Liver (tissue), 3 donors: Measurements from ENCODE around the gene KLF16.

Experiments used
- ATF3 ChIP-seq: IDR thresholded peaks from 2 replicates; pipeline ENCODE4 v1.6.1; 2016; ENCODE audit warnings: antibody characterized with exemption
- CTCF ChIP-seq: fragments of 150-350 bp; IDR thresholded peaks from 2 replicates; pipeline ENCODE4 v1.5.1; 2017; ENCODE audit warnings: improper control_type of control experiment, low read depth, low read length; ENCODE audit not compliant: missing input control
- EGR1 ChIP-seq, 2 donors: IDR thresholded peaks; 2 replicates each; pipeline ENCODE4 v1.6.1; 2016 to 2018; ENCODE audit warnings: antibody characterized with exemption in 2 of 2, low read depth in 2 of 2
- JUND ChIP-seq, 2 donors: IDR thresholded peaks; 2 replicates each; pipeline ENCODE4 v1.6.1; 2016; ENCODE audit warnings: antibody characterized with exemption in 2 of 2
- MAX ChIP-seq: IDR thresholded peaks from 2 replicates; pipeline ENCODE4 v1.6.1; 2016; ENCODE audit warnings: antibody characterized with exemption
- REST ChIP-seq: IDR thresholded peaks from 2 replicates; pipeline ENCODE4 v1.6.1; 2016; ENCODE audit warnings: antibody characterized with exemption, mild to moderate bottlenecking
- RXRA ChIP-seq, 2 donors: IDR thresholded peaks; 2 replicates each; pipeline ENCODE4 v1.6.1; 2017 to 2018; ENCODE audit warnings: antibody characterized with exemption in 2 of 2, mild to moderate bottlenecking in 1 of 2
- TAF1 ChIP-seq: conservative IDR thresholded peaks from 2 replicates; pipeline ENCODE4 v1.6.1; 2016; ENCODE audit warnings: antibody characterized with exemption, mild to moderate bottlenecking
- donor health status: healthy.
- donor health status: healthy.

GRCh38 chr19:1830568-1830967 lies 32.8 kb downstream of the KLF16 start:
- TF ChIP-seq ATF3 (no peak), CTCF (no peak), MAX (no peak), REST (no peak), RXRA (IDR thresholded peaks at IDR 0.05) (no peak), JUND (IDR thresholded peaks at IDR 0.05) (no peak), TAF1 (no peak), EGR1 (IDR thresholded peaks at IDR 0.05; ENCODE audit: low read depth in 2 of 2) (no peak)
